Measurements from ENCODE around the gene LIPC. TPM values are rescaled to one million over a fixed set of nuclear protein-coding genes. Genes with fewer than 3 reads are reported as not detected.

LIPC gene
- total and polyA plus RNA-seq, 9 of the 15 experiments (the other 6 are each of a cell fraction or from before 2014, with no cell fraction given) = 0.07 to 0.41 (median 0.11) TPM; not detected in 2

DNA sequence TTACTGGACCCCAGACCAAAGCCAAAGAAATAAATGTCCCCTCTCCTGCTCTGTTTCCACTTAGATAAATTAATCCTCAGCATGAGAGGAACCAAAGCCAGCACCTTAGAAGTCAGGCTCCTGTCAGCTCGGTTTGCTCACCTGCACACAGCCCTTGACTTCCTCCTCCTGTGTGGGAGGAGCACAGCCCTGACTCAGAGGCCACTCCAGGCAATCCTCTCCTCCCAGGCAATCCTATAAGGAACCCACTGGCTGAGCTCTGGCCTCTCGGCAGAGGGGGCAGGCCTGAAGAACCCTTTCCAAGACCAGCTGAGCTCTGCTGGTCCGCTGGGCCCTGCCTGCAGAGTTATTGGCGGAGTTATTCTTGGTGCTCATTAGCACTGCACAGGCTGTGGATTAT lies 30.8 kb downstream of the LIPC start:
- H3K9ac ChIP-seq (ENCODE audit: insufficient read depth in 1 of 2, low read depth in 2 of 2, low read length in 2 of 2) = 0 out of 4 replicates have a peak overlapping the region, but pooled peaks of 1 of the 2 experiments have one; percentile 2
- no peaks in the 10 kb centered on the region for H3K36me3 ChIP-seq (ENCODE audit: control insufficient read depth, insufficient read depth, low read length)
- POLR2A ChIA-PET = interaction anchor here (0.6 to 2.4 kb wide), 2 partner anchors 14 to 26 kb away, joined by 4 to 6 read pairs; no protein-coding TSS in a partner anchor
- ATAC-seq (peak; percentile 58), FAIRE-seq (no peak), DNase-seq (ENCODE audit: extremely low read depth in 1 of 4, low spot score in 3 of 4) (peak in 1 of 4 experiments; percentile 32)
- TF ChIP-seq TCF3 (CRISPR knock-in tag; IDR thresholded peaks at IDR 0.05) (0 out of 2 replicates have a peak, but pooled peaks have one; percentile 18), RCOR1 (IDR thresholded peaks at IDR 0.05; ENCODE audit: borderline replicate concordance in 1 of 2, low read depth in 2 of 2, low read length in 2 of 2) (0 out of 4 replicates have a peak, but pooled peaks of 1 of the 2 experiments have one; percentile 3), EGR1 (conservative IDR thresholded peaks at IDR 0.05) (0 out of 2 replicates have a peak, but pooled peaks have one; percentile 20), ATF2 (CRISPR knock-in tag; IDR thresholded peaks at IDR 0.05) (no peak), NRF1 (conservative IDR thresholded peaks at IDR 0.05 in 1 of 2, IDR thresholded peaks at IDR 0.05 in 1 of 2) (peak in 1 of 2 experiments; percentile 13; a peak in 1 of 4 replicates), ZBTB33 (CRISPR knock-in tag; IDR thresholded peaks at IDR 0.05) (0 out of 2 replicates have a peak, but pooled peaks have one; percentile 29), SMARCA4 (IDR thresholded peaks at IDR 0.05) (peak; percentile 19; the same call in 1 of the 2 replicates), BRD4 (IDR thresholded peaks at IDR 0.05) (no peak), SPI1 (IDR thresholded peaks at IDR 0.05; ENCODE audit: borderline replicate concordance, low read depth, low read length) (peak; percentile 39; the same call in 1 of the 2 replicates), FOSL1 (tag; conservative IDR thresholded peaks at IDR 0.05) (peak; percentile 51), BCL6 (CRISPR knock-in tag; IDR thresholded peaks at IDR 0.05) (no peak)
- no peaks in the 10 kb centered on the region for H4K20me1 ChIP-seq (replicated peaks; ENCODE audit: control insufficient read depth, insufficient read depth, low read length)
- H3K4me2 ChIP-seq (ENCODE audit: insufficient read depth, low read length) = no peak overlapping the region
- no peaks in the 10 kb centered on the region for H3K9me1 ChIP-seq (ENCODE audit: control insufficient read depth, insufficient read depth, low read length)
- H3K27me3 ChIP-seq (ENCODE audit: control insufficient read depth in 2 of 2, insufficient read depth in 2 of 2, low read length in 2 of 2) = no peaks in the 10 kb centered on the region
- no peaks in the 10 kb centered on the region for H3K9me3 ChIP-seq (replicated peaks; ENCODE audit: control insufficient read depth, insufficient read depth, low read depth, low read length)
- intact Hi-C loops (cut with micrococcal nuclease) = no loop called here
- BruUV-seq (replicated peaks) = no TSS peak
- WGBS (ENCODE audit: insufficient coverage, low coverage, missing lambda C conversion rate) = 36% methylated on average over 4 of the region's 4 CpGs
- in situ Hi-C loops (cut with MboI) = no loop called here
- no peak overlapping the region for H3K27ac ChIP-seq (ENCODE audit: extremely low read depth, low read depth, low read length)
- H2AFZ ChIP-seq (ENCODE audit: low read depth, low read length) = peak overlapping the region; percentile 23; the same call in 1 of the 2 replicates
- H3K79me2 ChIP-seq (ENCODE audit: control insufficient read depth, insufficient read depth, low read length) = no peaks in the 10 kb centered on the region
- H3K4me1 ChIP-seq (replicated peaks in 1 of 2; ENCODE audit: control insufficient read depth in 2 of 2, insufficient read depth in 2 of 2, low read length in 2 of 2) = peaks cover 10 to 16% of the 10 kb centered on the region in 2 experiments; a peak in 4 of 5 replicates
- no peak overlapping the region for H3K4me3 ChIP-seq
- CTCF ChIA-PET (ENCODE audit: low intra/inter-chr PET ratio) = no interaction called here
